Measurements from ENCODE around the gene NPC1. TPM values are rescaled to one million over a fixed set of nuclear protein-coding genes. Genes with fewer than 3 reads are reported as not detected.
"Not testable (repeated sequence)": the region's sequence is repeated elsewhere in the genome, so short reads cannot be mapped to it uniquely, and the experiment has no call there.

NPC1 gene
- total RNA-seq, 1 donor from 2014 or later, result 42.4 TPM

GRCh38 chr18:23614413-23614812 lies 28.1 kb upstream of the NPC1 start:
- FAIRE-seq, result no peak
- TF ChIP-seq, protein P1, sequence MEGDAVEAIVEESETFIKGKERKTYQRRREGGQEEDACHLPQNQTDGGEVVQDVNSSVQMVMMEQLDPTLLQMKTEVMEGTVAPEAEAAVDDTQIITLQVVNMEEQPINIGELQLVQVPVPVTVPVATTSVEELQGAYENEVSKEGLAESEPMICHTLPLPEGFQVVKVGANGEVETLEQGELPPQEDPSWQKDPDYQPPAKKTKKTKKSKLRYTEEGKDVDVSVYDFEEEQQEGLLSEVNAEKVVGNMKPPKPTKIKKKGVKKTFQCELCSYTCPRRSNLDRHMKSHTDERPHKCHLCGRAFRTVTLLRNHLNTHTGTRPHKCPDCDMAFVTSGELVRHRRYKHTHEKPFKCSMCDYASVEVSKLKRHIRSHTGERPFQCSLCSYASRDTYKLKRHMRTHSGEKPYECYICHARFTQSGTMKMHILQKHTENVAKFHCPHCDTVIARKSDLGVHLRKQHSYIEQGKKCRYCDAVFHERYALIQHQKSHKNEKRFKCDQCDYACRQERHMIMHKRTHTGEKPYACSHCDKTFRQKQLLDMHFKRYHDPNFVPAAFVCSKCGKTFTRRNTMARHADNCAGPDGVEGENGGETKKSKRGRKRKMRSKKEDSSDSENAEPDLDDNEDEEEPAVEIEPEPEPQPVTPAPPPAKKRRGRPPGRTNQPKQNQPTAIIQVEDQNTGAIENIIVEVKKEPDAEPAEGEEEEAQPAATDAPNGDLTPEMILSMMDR (IDR thresholded peaks at IDR 0.05; ENCODE audit: insufficient read depth, low read depth, low read length), result no peak
- TF ChIP-seq EZH2 (IDR thresholded peaks at IDR 0.05; ENCODE audit: insufficient read depth, low read length), result no peak
- H3K27me3 Mint-ChIP-seq (ENCODE audit: low read depth, unreplicated experiment), result peaks cover 21% of the 10 kb centered on the region
- H4K20me1 ChIP-seq (ENCODE audit: insufficient read depth, low read length), result no peaks in the 10 kb centered on the region
- peaks cover 6% of the 10 kb centered on the region for H3K4me1 ChIP-seq (ENCODE audit: insufficient read depth, low read length)
- DNase-seq (ENCODE audit: low read depth), result no peak
- H3K9me3 ChIP-seq (ENCODE audit: insufficient read depth, low read depth, low read length), result no peaks in the 10 kb centered on the region
- no peak overlapping the region for H3K9ac ChIP-seq (ENCODE audit: low read length)
- no peak overlapping the region for H3K27ac Mint-ChIP-seq (ENCODE audit: unreplicated experiment)
- H3K4me3 Mint-ChIP-seq (ENCODE audit: unreplicated experiment), result no peak overlapping the region
- H3K4me2 ChIP-seq (ENCODE audit: low read length), result no peak overlapping the region
- no peak overlapping the region for H3K27ac ChIP-seq (ENCODE audit: low read depth, low read length)
- no peaks in the 10 kb centered on the region for H3K36me3 ChIP-seq (ENCODE audit: insufficient read depth, low read length)
- no peaks in the 10 kb centered on the region for H3K36me3 Mint-ChIP-seq (ENCODE audit: low read depth, unreplicated experiment)
- H3K4me1 Mint-ChIP-seq (ENCODE audit: low read depth, unreplicated experiment), result no peaks in the 10 kb centered on the region
- peaks cover 7% of the 10 kb centered on the region for H3K27me3 ChIP-seq (ENCODE audit: insufficient read depth, low read length)
- no peak overlapping the region for H2AFZ ChIP-seq (ENCODE audit: low read depth, low read length)
- no peaks in the 10 kb centered on the region for H3K9me3 Mint-ChIP-seq (ENCODE audit: unreplicated experiment)
- no peak overlapping the region for H3K4me3 ChIP-seq (ENCODE audit: insufficient read depth, low read depth, low read length)
- no peaks in the 10 kb centered on the region for H3K79me2 ChIP-seq (ENCODE audit: insufficient read depth, low read length)

- peaks cover 11% of the 10 kb centered on the region for H3K27me3 Mint-ChIP-seq (ENCODE audit: low read depth, unreplicated experiment)
- not testable (repeated sequence) for H3K27ac Mint-ChIP-seq (ENCODE audit: unreplicated experiment); H4K20me1 ChIP-seq (ENCODE audit: insufficient read depth, low read length); H2AFZ ChIP-seq (ENCODE audit: low read depth, low read length); H3K4me1 ChIP-seq (ENCODE audit: insufficient read depth, low read length); H3K9ac ChIP-seq (ENCODE audit: low read length); H3K79me2 ChIP-seq (ENCODE audit: insufficient read depth, low read length); H3K27me3 ChIP-seq (ENCODE audit: insufficient read depth, low read length); H3K9me3 Mint-ChIP-seq (ENCODE audit: unreplicated experiment); H3K4me3 ChIP-seq (ENCODE audit: insufficient read depth, low read depth, low read length); H3K4me2 ChIP-seq (ENCODE audit: low read length); H3K4me3 Mint-ChIP-seq (ENCODE audit: unreplicated experiment); H3K36me3 ChIP-seq (ENCODE audit: insufficient read depth, low read length); FAIRE-seq; H3K27ac ChIP-seq (ENCODE audit: low read depth, low read length); H3K4me1 Mint-ChIP-seq (ENCODE audit: low read depth, unreplicated experiment); H3K36me3 Mint-ChIP-seq (ENCODE audit: low read depth, unreplicated experiment); DNase-seq (ENCODE audit: low read depth); H3K9me3 ChIP-seq (ENCODE audit: insufficient read depth, low read depth, low read length)
Observed at GRCh38 chr18:23613091-23613475, 26.8 kb upstream of the NPC1 start.

DNA sequence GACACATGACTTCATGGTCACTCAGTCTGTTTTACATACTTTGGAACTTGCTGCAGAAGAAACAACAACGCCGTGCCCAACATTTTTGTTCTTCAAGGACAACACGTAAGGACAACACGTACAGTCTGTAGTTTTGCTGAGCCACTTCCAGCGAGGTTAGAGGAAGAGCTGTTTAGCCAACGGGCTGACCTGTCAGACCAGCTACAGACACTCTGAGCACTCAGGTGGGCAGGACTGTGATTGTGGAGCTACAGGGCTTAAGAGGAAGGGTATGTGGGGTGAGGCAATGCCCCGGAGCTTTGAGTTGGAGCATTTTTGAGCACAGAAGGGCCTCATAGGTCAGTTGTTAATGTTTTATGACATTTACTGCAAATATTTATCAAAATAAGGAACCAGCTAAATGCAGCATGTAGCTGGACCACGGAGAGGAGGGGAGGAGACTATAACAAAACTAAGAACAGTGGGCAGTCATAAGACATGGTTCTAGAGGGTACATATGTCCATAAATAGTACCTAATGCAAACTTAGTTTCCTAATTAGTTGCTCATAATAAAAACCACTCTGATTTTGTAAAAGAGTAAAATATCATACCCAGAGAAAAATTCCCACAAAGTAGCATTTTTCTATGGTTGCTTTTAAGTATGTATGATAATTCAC lies 26.3 kb upstream of the NPC1 start:
- H4K20me1 ChIP-seq (ENCODE audit: insufficient read depth, low read length), result no peaks in the 10 kb centered on the region
- Mint-ChIP-seq H3K36me3 (ENCODE audit: low read depth, unreplicated experiment) (no peaks in the 10 kb centered on the region), H3K27me3 (ENCODE audit: low read depth, unreplicated experiment) (peaks cover 6% of the 10 kb centered on the region), H3K9me3 (ENCODE audit: unreplicated experiment) (no peaks in the 10 kb centered on the region), H3K4me3 (ENCODE audit: unreplicated experiment) (no peak overlapping the region), H3K4me1 (ENCODE audit: low read depth, unreplicated experiment) (no peaks in the 10 kb centered on the region), H3K27ac (ENCODE audit: unreplicated experiment) (no peak overlapping the region)
- no peak overlapping the region for H3K4me2 ChIP-seq (ENCODE audit: low read length)
- no peak overlapping the region for H3K9ac ChIP-seq (ENCODE audit: low read length)
- H3K4me1 ChIP-seq (ENCODE audit: insufficient read depth, low read length), result no peaks in the 10 kb centered on the region
- H3K27me3 ChIP-seq (ENCODE audit: insufficient read depth, low read length), result no peaks in the 10 kb centered on the region
- H3K36me3 ChIP-seq (ENCODE audit: insufficient read depth, low read length), result no peaks in the 10 kb centered on the region
- H3K4me3 ChIP-seq (ENCODE audit: insufficient read depth, low read depth, low read length), result no peak overlapping the region
- FAIRE-seq (no peak), DNase-seq (ENCODE audit: low read depth) (no peak)
- H3K79me2 ChIP-seq (ENCODE audit: insufficient read depth, low read length), result no peaks in the 10 kb centered on the region
- H3K9me3 ChIP-seq (ENCODE audit: insufficient read depth, low read depth, low read length), result no peaks in the 10 kb centered on the region
- TF ChIP-seq, protein P1 (IDR thresholded peaks at IDR 0.05; ENCODE audit: insufficient read depth, low read depth, low read length), result no peak
- TF ChIP-seq EZH2 (IDR thresholded peaks at IDR 0.05; ENCODE audit: insufficient read depth, low read length), result no peak
- H2AFZ ChIP-seq (ENCODE audit: low read depth, low read length), result no peak overlapping the region
- no peak overlapping the region for H3K27ac ChIP-seq (ENCODE audit: low read depth, low read length)

Measured in astrocyte (in vitro differentiated cells and primary cell).